Pulmonary artery endothelial cell (primary cell): Measurements from ENCODE around the gene LSR. TPM values are rescaled to one million over a fixed set of nuclear protein-coding genes. Genes with fewer than 3 reads are reported as not detected.

Source experiments
- total RNA-seq: library from RNA; depleted of rRNA; stranded (reverse); fragments of >200 nt; gene quantifications from 2 replicates; pipeline ENCODE4 v1.2.3, GENCODE V29; 2014

Gene LSR
- total RNA-seq, 1 donor from 2014 or later = 0.40 TPM

Other genes starting within 250 kb of the LSR start
- 43.0 and 46.6 TPM in 2 replicates for gene GRAMD1A, start 248.7 kb upstream of the LSR start, total RNA-seq
- gene SCN1B, start 218.5 kb upstream of the LSR start, total RNA-seq = 13.8 and 19.5 TPM in 2 replicates
- gene HPN, start 207.3 kb upstream of the LSR start, total RNA-seq = 0.04 TPM in 1 of 2 replicates, not detected in the other
- not detected in 2 replicates for gene FXYD3, start 133.2 kb upstream of the LSR start, total RNA-seq
- not detected in 2 replicates for gene LGI4, start 113.9 kb upstream of the LSR start, total RNA-seq
- gene FXYD1, start 110.2 kb upstream of the LSR start, total RNA-seq = 0.26 TPM in 1 of 2 replicates, not detected in the other
- gene FXYD7, start 105.7 kb upstream of the LSR start, total RNA-seq = not detected in 2 replicates
- gene FXYD5, start 94.3 kb upstream of the LSR start, total RNA-seq = 31.8 and 32.1 TPM in 2 replicates
- not detected in 2 replicates for gene FAM187B, start 20.3 kb upstream of the LSR start, total RNA-seq
- gene USF2, start 20.0 kb downstream of the LSR start, total RNA-seq = 43.4 and 48.8 TPM in 2 replicates
- gene HAMP, start 33.5 kb downstream of the LSR start, total RNA-seq = 0.07 TPM in 2 replicates
- gene MAG, start 43.2 kb downstream of the LSR start, total RNA-seq = 0.07 TPM in 1 of 2 replicates, not detected in the other
- gene CD22, start 80.2 kb downstream of the LSR start, total RNA-seq = 0.60 TPM in 1 of 2 replicates, not detected in the other
- not detected in 2 replicates for gene FFAR1, start 98.9 kb downstream of the LSR start, total RNA-seq
- gene FFAR3, start 109.5 kb downstream of the LSR start, total RNA-seq = not detected in 2 replicates
- not detected in 2 replicates for gene GPR42, start 122.1 kb downstream of the LSR start, total RNA-seq
- not detected in 2 replicates for gene FFAR2, start 199.3 kb downstream of the LSR start, total RNA-seq
- not detected in 2 replicates for gene KRTDAP, start 241.5 kb downstream of the LSR start, total RNA-seq